H9 (cell line): ENCODE data around the gene IGFBP1. TPM values are rescaled to one million over a fixed set of nuclear protein-coding genes. Genes with fewer than 3 reads are reported as not detected.

ENCODE experiments used
- DNase-seq: peaks from one replicate; pipeline ENCODE4 v3.0.0-alpha.2; 2017
- H2AFZ ChIP-seq: one replicate; pipeline ENCODE4 v1.6.1; 2013; ENCODE audit warnings: mild to moderate bottlenecking, low read length, control low read depth, moderate library complexity
- H2AK5ac ChIP-seq: 2 replicates; pipeline ENCODE4 v1.6.1; 2013; ENCODE audit warnings: low read length, control low read depth, mixed read lengths; ENCODE audit not compliant: insufficient read length
- H2BK120ac ChIP-seq: one replicate; pipeline ENCODE4 v1.6.1; 2013; ENCODE audit warnings: low read depth, mild to moderate bottlenecking, low read length, control low read depth, inconsistent platforms; ENCODE audit not compliant: poor library complexity, severe bottlenecking
- H2BK12ac ChIP-seq: 2 replicates; pipeline ENCODE4 v1.6.1; 2013; ENCODE audit warnings: low read length, control low read depth, mixed read lengths, low read depth; ENCODE audit not compliant: insufficient read length
- H2BK15ac ChIP-seq: 2 replicates; pipeline ENCODE4 v1.6.1; 2013; ENCODE audit warnings: low read depth, low read length, control low read depth
- H2BK20ac ChIP-seq: one replicate; pipeline ENCODE4 v1.6.1; 2013; ENCODE audit warnings: low read depth, mild to moderate bottlenecking, low read length, control low read depth, inconsistent platforms; ENCODE audit not compliant: poor library complexity, severe bottlenecking
- H2BK5ac ChIP-seq: 2 replicates; pipeline ENCODE4 v1.6.1; 2013; ENCODE audit warnings: low read length, control low read depth, mixed read lengths; ENCODE audit not compliant: insufficient read length
- H3K14ac ChIP-seq: 2 replicates; pipeline ENCODE4 v1.6.1; 2013; ENCODE audit warnings: low read length, control low read depth; ENCODE audit not compliant: insufficient read depth
- H3K18ac ChIP-seq: 2 replicates; pipeline ENCODE4 v1.6.1; 2013; ENCODE audit warnings: low read depth, mild to moderate bottlenecking, mixed read lengths, low read length, control low read depth; ENCODE audit not compliant: insufficient read length
- H3K23ac ChIP-seq: 2 replicates; pipeline ENCODE4 v1.6.1; 2013; ENCODE audit warnings: low read length, control low read depth, mixed read lengths, low read depth; ENCODE audit not compliant: insufficient read length
- H3K23me2 ChIP-seq: 2 replicates; pipeline ENCODE4 v1.6.1; 2013; ENCODE audit warnings: low read depth, mild to moderate bottlenecking, mixed read lengths, low read length, control low read depth; ENCODE audit not compliant: insufficient read length, poor library complexity, severe bottlenecking
- H3K27ac ChIP-seq: 2 replicates; pipeline ENCODE4 v1.5.1; 2013; ENCODE audit warnings: low read length, control low read depth, mixed read lengths, low read depth; ENCODE audit not compliant: insufficient read length
- H3K27me3 ChIP-seq: 2 replicates; pipeline ENCODE4 v1.6.1; 2013; ENCODE audit warnings: low read length, control low read depth, inconsistent platforms; ENCODE audit not compliant: insufficient read depth
- H3K4ac ChIP-seq: 2 replicates; pipeline ENCODE4 v1.6.1; 2013; ENCODE audit warnings: low read depth, mild to moderate bottlenecking, control low read depth, inconsistent platforms, low read length, moderate library complexity
- H3K4me1 ChIP-seq: 2 replicates; pipeline ENCODE4 v1.6.1; 2013; ENCODE audit warnings: low read length, control low read depth, inconsistent platforms; ENCODE audit not compliant: insufficient read depth
- H3K4me2 ChIP-seq: 2 replicates; pipeline ENCODE4 v1.6.1; 2013; ENCODE audit warnings: low read length, control low read depth, mixed read lengths; ENCODE audit not compliant: insufficient read length, insufficient read depth
- H3K56ac ChIP-seq: 2 replicates; pipeline ENCODE4 v1.6.1; 2013; ENCODE audit warnings: low read depth, mild to moderate bottlenecking, mixed read lengths, low read length, control low read depth; ENCODE audit not compliant: insufficient read length
- H3K79me1 ChIP-seq: 2 replicates; pipeline ENCODE4 v1.6.1; 2013; ENCODE audit warnings: low read depth, mild to moderate bottlenecking, moderate library complexity, low read length, control low read depth, inconsistent platforms; ENCODE audit not compliant: insufficient read depth, poor library complexity, severe bottlenecking
- H3K79me2 ChIP-seq: 2 replicates; pipeline ENCODE4 v1.6.1; 2013; ENCODE audit warnings: low read length, control low read depth, inconsistent platforms; ENCODE audit not compliant: insufficient read depth
- H3K9ac ChIP-seq: 2 replicates; pipeline ENCODE4 v1.6.1; 2013; ENCODE audit warnings: low read length, control low read depth, mixed read lengths; ENCODE audit not compliant: insufficient read length; ENCODE audit errors: extremely low read depth
- H3K9me3 ChIP-seq: one replicate; pipeline ENCODE4 v1.6.1; 2013; ENCODE audit warnings: low read depth, low read length, inconsistent platforms; ENCODE audit not compliant: control insufficient read depth
- H3T11ph ChIP-seq: one replicate; pipeline ENCODE4 v1.6.1; 2013; ENCODE audit warnings: mild to moderate bottlenecking, low read length, control low read depth, inconsistent platforms
- H4K20me1 ChIP-seq: one replicate; pipeline ENCODE4 v1.6.1; 2013; ENCODE audit not compliant: control insufficient read depth, insufficient read length, insufficient read depth
- H4K5ac ChIP-seq: 2 replicates; pipeline ENCODE4 v1.6.1; 2013; ENCODE audit warnings: low read depth, mild to moderate bottlenecking, mixed read lengths, low read length, control low read depth; ENCODE audit not compliant: insufficient read length
- H4K8ac ChIP-seq: replicated peaks from 2 replicates; pipeline ENCODE4 v1.6.1; 2013; ENCODE audit warnings: low read length, control low read depth, mixed read lengths, low read depth; ENCODE audit not compliant: insufficient read length
- H4K91ac ChIP-seq: 2 replicates; pipeline ENCODE4 v1.6.1; 2013; ENCODE audit warnings: low read depth, mild to moderate bottlenecking, moderate library complexity, mixed read lengths, low read length, control low read depth; ENCODE audit not compliant: insufficient read length
- H3K27ac Mint-ChIP-seq, 3 experiments: 2 replicates in 2 of 3; 3 replicates in 1 of 3; pipeline ENCODE4 v1.8.0; 2020 to 2021; ENCODE audit warnings: mixed read lengths in 3 of 3, mild to moderate bottlenecking in 1 of 3, moderate library complexity in 1 of 3
- H3K27me3 Mint-ChIP-seq: 2 replicates; pipeline ENCODE4 v1.8.0; 2021; ENCODE audit warnings: low read depth, mild to moderate bottlenecking, moderate library complexity, mixed read lengths
- H3K36me3 Mint-ChIP-seq, 3 experiments: 2 replicates in 2 of 3; 3 replicates in 1 of 3; pipeline ENCODE4 v1.8.0; 2020 to 2021; ENCODE audit warnings: low read depth in 3 of 3, mixed read lengths in 3 of 3; ENCODE audit not compliant: insufficient read depth in 1 of 3
- H3K4me1 Mint-ChIP-seq, 2 experiments: 2 replicates each; pipeline ENCODE4 v1.8.0; 2020; ENCODE audit warnings: mixed read lengths in 2 of 2
- H3K4me3 Mint-ChIP-seq, 2 experiments: 2 replicates in 1 of 2; 3 replicates in 1 of 2; pipeline ENCODE4 v1.8.0; 2020 to 2021; ENCODE audit warnings: mild to moderate bottlenecking in 2 of 2, mixed read lengths in 2 of 2, moderate library complexity in 1 of 2
- H3K9me3 Mint-ChIP-seq, 2 experiments: 2 replicates in 1 of 2; 3 replicates in 1 of 2; pipeline ENCODE4 v1.8.0; 2020; ENCODE audit warnings: mild to moderate bottlenecking in 2 of 2, mixed read lengths in 2 of 2, moderate library complexity in 1 of 2
- CTCF ChIP-seq: fragments of 200-600 bp; sonication (generic); conservative IDR thresholded peaks from 3 replicates; pipeline ENCODE4 v1.8.0; 2021; ENCODE audit warnings: antibody characterized with exemption, mild to moderate bottlenecking
- WGBS: extraction: QIAGEN DNeasy Blood & Tissue Kit; methylation state at CpG from one replicate; pipeline ENCODE4 v1.1.7; 2013; ENCODE audit warnings: missing lambda C conversion rate, low lambda C conversion rate, mixed read lengths; ENCODE audit not compliant: insufficient read length; ENCODE audit errors: extremely low coverage; 5-methylcytosine and 5-hydroxymethylcytosine counted together
- total RNA-seq: library from RNA; stranded (reverse); gene quantifications from 2 replicates; pipeline ENCODE4 v1.2.1, GENCODE V29; 2021

The IGFBP1 gene
- total RNA-seq, 1 experiment from 2014 or later = not detected

DNA sequence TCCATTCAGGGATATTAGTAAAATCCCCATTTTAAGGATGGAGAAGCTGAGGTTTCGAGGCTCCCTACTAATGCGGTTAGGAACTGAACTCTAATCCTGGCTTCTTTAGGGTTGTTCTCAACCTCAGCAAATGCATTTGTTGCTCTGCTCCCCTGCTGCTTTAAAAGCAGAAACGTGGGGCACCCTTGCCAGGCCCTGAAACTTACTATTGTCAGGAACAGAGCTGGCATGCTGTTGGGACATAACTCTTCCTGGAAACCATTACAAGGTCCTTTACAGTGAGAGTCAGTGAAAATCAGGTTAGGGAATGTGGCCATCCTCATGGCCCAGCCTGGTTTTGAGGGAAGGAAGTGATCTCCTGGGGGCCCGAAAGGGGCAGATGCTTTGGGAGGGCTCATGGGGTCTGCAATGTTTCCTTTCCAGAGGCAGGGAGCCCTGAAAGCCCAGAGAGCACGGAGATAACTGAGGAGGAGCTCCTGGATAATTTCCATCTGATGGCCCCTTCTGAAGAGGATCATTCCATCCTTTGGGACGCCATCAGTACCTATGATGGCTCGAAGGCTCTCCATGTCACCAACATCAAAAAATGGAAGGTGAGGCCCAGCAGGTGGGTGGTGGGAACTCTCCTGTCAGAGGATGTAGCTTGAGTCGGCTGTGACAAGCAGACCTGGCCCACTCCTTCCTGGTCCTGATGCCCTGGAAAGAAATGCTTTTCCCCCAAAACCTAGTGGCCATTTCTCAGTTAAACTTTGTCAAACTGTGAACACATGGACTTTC, 2.0 kb downstream of the IGFBP1 start:
- Histone ChIP-seq H3K9ac (no peak overlapping the region), H3K27me3 (peaks cover 15% of the 10 kb centered on the region; the same call in 1 of the 2 replicates), H3K79me1 (no peaks in the 10 kb centered on the region), H3K79me2 (no peaks in the 10 kb centered on the region), H2BK20ac (no peak overlapping the region), H3K27ac (no peak overlapping the region), H4K5ac (no peak overlapping the region), H4K91ac (no peak overlapping the region), H4K8ac (no peak overlapping the region), H3K18ac (no peak overlapping the region), H3K14ac (no peak overlapping the region), H2BK120ac (no peak overlapping the region), H2AFZ (no peak overlapping the region), H2BK12ac (no peak overlapping the region), H3T11ph (no peak overlapping the region), H3K4me1 (peaks cover 3% of the 10 kb centered on the region), H2AK5ac (no peak overlapping the region), H2BK5ac (no peak overlapping the region), H3K4me2 (no peak overlapping the region), H3K23me2 (no peaks in the 10 kb centered on the region), H3K9me3 (no peaks in the 10 kb centered on the region), H3K23ac (no peak overlapping the region), H3K56ac (no peak overlapping the region), H4K20me1 (no peaks in the 10 kb centered on the region), H3K4ac (no peak overlapping the region), H2BK15ac (no peak overlapping the region)
- Mint-ChIP-seq H3K9me3 (no peaks in the 10 kb centered on the region; a peak in 1 of 5 replicates), H3K4me1 (peaks cover 14 to 21% of the 10 kb centered on the region in 2 experiments), H3K27me3 (peaks cover 93% of the 10 kb centered on the region), H3K36me3 (no peaks in the 10 kb centered on the region), H3K27ac (no peak overlapping the region), H3K4me3 (no peak overlapping the region)
- no CpG with 5 or more reads among the region's 8 CpGs for WGBS
- DNase-seq = no peak
- TF ChIP-seq CTCF = no peak
